ENCODE measurements around the gene TTYH3. TPM values are rescaled to one million over a fixed set of nuclear protein-coding genes. Genes with fewer than 3 reads are reported as not detected.

Gene TTYH3
- total RNA-seq, 1 experiment from 2014 or later = 122 TPM

GRCh38 chr7:2649991-2650390 is 18.2 kb downstream of the TTYH3 start:
- Histone ChIP-seq H3K4me1 (ENCODE audit: insufficient read depth, low read length) (peaks cover 3% of the 10 kb centered on the region; the same call in 1 of the 2 replicates), H4K8ac (replicated peaks; ENCODE audit: insufficient read length, low read depth, low read length) (no peak overlapping the region), H3K4ac (ENCODE audit: low read depth, low read length) (no peak overlapping the region), H3K18ac (ENCODE audit: insufficient read length, low read depth, low read length) (no peak overlapping the region), H4K20me1 (ENCODE audit: control insufficient read depth, insufficient read depth, insufficient read length) (no peaks in the 10 kb centered on the region), H3K9me3 (ENCODE audit: control insufficient read depth, low read depth, low read length) (no peaks in the 10 kb centered on the region), H3K23me2 (ENCODE audit: insufficient read length, low read depth, low read length, poor library complexity, severe bottlenecking) (no peaks in the 10 kb centered on the region), H3K14ac (ENCODE audit: insufficient read depth, low read length) (no peak overlapping the region), H3K27me3 (ENCODE audit: insufficient read depth, low read length) (no peaks in the 10 kb centered on the region), H3K4me2 (ENCODE audit: insufficient read depth, insufficient read length, low read length) (no peak overlapping the region), H2BK5ac (ENCODE audit: insufficient read length, low read length) (no peak overlapping the region), H4K91ac (ENCODE audit: insufficient read length, low read depth, low read length) (no peak overlapping the region), H3K56ac (ENCODE audit: insufficient read length, low read depth, low read length) (no peak overlapping the region), H2BK15ac (ENCODE audit: low read depth, low read length) (no peak overlapping the region), H3K79me1 (ENCODE audit: insufficient read depth, low read depth, low read length, poor library complexity, severe bottlenecking) (peaks cover 3% of the 10 kb centered on the region), H3K9ac (ENCODE audit: extremely low read depth, insufficient read length, low read length) (no peak overlapping the region), H4K5ac (ENCODE audit: insufficient read length, low read depth, low read length) (no peak overlapping the region), H2BK120ac (ENCODE audit: low read depth, low read length, poor library complexity, severe bottlenecking) (no peak overlapping the region), H2BK12ac (ENCODE audit: insufficient read length, low read depth, low read length) (no peak overlapping the region), H2BK20ac (ENCODE audit: low read depth, low read length, poor library complexity, severe bottlenecking) (no peak overlapping the region), H3T11ph (ENCODE audit: low read length) (no peak overlapping the region), H2AFZ (ENCODE audit: low read length) (no peak overlapping the region), H3K27ac (ENCODE audit: insufficient read length, low read depth, low read length) (no peak overlapping the region), H2AK5ac (ENCODE audit: insufficient read length, low read length) (no peak overlapping the region), H3K79me2 (ENCODE audit: insufficient read depth, low read length) (no peaks in the 10 kb centered on the region), H3K23ac (ENCODE audit: insufficient read length, low read depth, low read length) (no peak overlapping the region)
- Mint-ChIP-seq H3K9me3 (no peaks in the 10 kb centered on the region), H3K27me3 (ENCODE audit: low read depth) (no peaks in the 10 kb centered on the region), H3K4me1 (peaks cover 8 to 13% of the 10 kb centered on the region in 2 experiments), H3K27ac (0 out of 7 replicates have a peak overlapping the region, but pooled peaks of 1 of the 3 experiments have one; percentile 94), H3K36me3 (ENCODE audit: insufficient read depth in 1 of 3, low read depth in 3 of 3) (peaks cover 19 to 33% (median 30%) of the 10 kb centered on the region in 3 experiments; a peak in 6 of 7 replicates), H3K4me3 (no peak overlapping the region)
- no CpG with 5 or more reads among the region's 11 CpGs for WGBS (ENCODE audit: extremely low coverage, insufficient read length, low lambda C conversion rate)
- DNase-seq = no peak
- no peak for TF ChIP-seq CTCF (conservative IDR thresholded peaks at IDR 0.05)
